AG04449 (cell line): ENCODE measurements around the gene NKX2-4.

ENCODE experiments used
- CTCF ChIA-PET: fragments of 350-600 bp; formaldehyde crosslinking; extraction: SDS; loops from one replicate; lab custom pipeline; 2021; ENCODE audit warnings: antibody characterized with exemption; lab: Yijun Ruan, JAX
- POLR2A ChIA-PET: fragments of 400-600, 350-600 bp; formaldehyde crosslinking; extraction: SDS; loops from one replicate; lab custom pipeline; 2020; ENCODE audit warnings: antibody characterized with exemption, inconsistent platforms; lab: Yijun Ruan, JAX
- DNase-seq: peaks from one replicate; pipeline ENCODE4 v3.0.0-alpha.2; 2010; ENCODE audit warnings: low read depth, low spot score
- H3K4me3 ChIP-seq: 2 replicates; pipeline ENCODE4 v1.5.1; 2011; ENCODE audit warnings: low read depth, mild to moderate bottlenecking, control low read depth, low read length
- CTCF ChIP-seq: IDR thresholded peaks from one replicate; pipeline ENCODE4 v1.5.1; 2011; ENCODE audit warnings: mild to moderate bottlenecking, moderate library complexity, low read length, control low read depth, inconsistent platforms; ENCODE audit not compliant: insufficient read depth; ENCODE audit errors: missing control alignments

NKX2-4 gene

GRCh38 chr20:21397341-21398108 lies at the start of gene NKX2-4:
NKX2-4 (minus strand) TSS chr20:21397526; CDS start chr20:21397399, 127 bp downstream.
- POLR2A ChIA-PET, result no interaction called here
- CTCF ChIA-PET, result no interaction called here
- no peak within 1 kb of the TSS for H3K4me3 ChIP-seq
- TF ChIP-seq CTCF, result no peak
- DNase-seq, result no peak

GRCh38 chr20:21437816-21438215 lies 40.5 kb upstream of the NKX2-4 start:
- TF ChIP-seq CTCF, result no peak
- DNase-seq, result no peak
- H3K4me3 ChIP-seq, result no peak overlapping the region
- CTCF ChIA-PET, result interaction anchor here (1.2 kb wide), 1 partner anchor 68 kb away, joined by 3 read pairs; no protein-coding TSS in a partner anchor
- POLR2A ChIA-PET, result no interaction called here

GRCh38 chr20:21437248-21437647 lies 39.9 kb upstream of the NKX2-4 start:
- TF ChIP-seq CTCF, result no peak
- CTCF ChIA-PET, result interaction anchor here (1.2 kb wide), 1 partner anchor 68 kb away, joined by 3 read pairs; no protein-coding TSS in a partner anchor
- DNase-seq, result no peak
- POLR2A ChIA-PET, result no interaction called here
- H3K4me3 ChIP-seq, result no peak overlapping the region

GRCh38 chr20:21436205-21436604 lies 38.9 kb upstream of the NKX2-4 start:
- DNase-seq, result peak; percentile 73
- ChIA-PET CTCF (no interaction called here), POLR2A (interaction anchor here (1.0 kb wide), 1 partner anchor 17 kb away, joined by 3 read pairs; no protein-coding TSS in a partner anchor)
- no peak overlapping the region for H3K4me3 ChIP-seq
- TF ChIP-seq CTCF, result no peak

GRCh38 chr20:21435576-21435975 lies 38.2 kb upstream of the NKX2-4 start:
- TF ChIP-seq CTCF, result no peak
- CTCF ChIA-PET, result no interaction called here
- no peak for DNase-seq
- no peak overlapping the region for H3K4me3 ChIP-seq
- POLR2A ChIA-PET, result interaction anchor here (1.0 kb wide), 1 partner anchor 18 kb away, joined by 3 read pairs; no protein-coding TSS in a partner anchor

- CTCF ChIA-PET, result no interaction called here
- POLR2A ChIA-PET, result no interaction called here
- H3K4me3 ChIP-seq, result no peak overlapping the region
- peak; percentile 5 for DNase-seq
- no peak for TF ChIP-seq CTCF
Measured at GRCh38 chr20:21433329-21433890, 36.1 kb upstream of the NKX2-4 start.
